ENCODE results near the gene HAAO. TPM values are rescaled to one million over a fixed set of nuclear protein-coding genes. Genes with fewer than 3 reads are reported as not detected.

The HAAO gene
- total RNA-seq, 1 experiment from 2014 or later = 2.2 TPM

DNA sequence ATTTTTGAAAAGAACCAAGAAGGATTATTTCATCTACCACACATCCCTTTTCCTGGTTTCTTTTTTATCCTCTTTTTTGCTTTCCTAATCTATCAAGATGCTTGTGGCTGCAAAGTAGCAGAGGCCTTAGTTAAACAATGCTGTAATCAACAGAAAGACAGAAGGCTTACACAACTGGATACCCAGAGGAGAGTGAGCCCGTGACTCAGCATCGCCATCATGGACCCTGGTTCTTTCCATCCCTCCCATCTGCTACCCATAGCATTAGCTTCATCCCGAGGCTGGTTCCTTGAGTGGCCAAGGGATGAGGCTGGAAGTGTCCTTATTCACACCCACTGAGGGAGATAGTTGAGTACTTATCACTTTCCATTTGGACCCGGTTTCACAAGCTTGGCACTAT lies 7.5 kb upstream of the HAAO start:
- DNase-seq = no peak
- no TSS peak for BruUV-seq (replicated peaks)
- no peaks in the 10 kb centered on the region for H3K36me3 Mint-ChIP-seq (ENCODE audit: insufficient read depth, unreplicated experiment)
- no peak overlapping the region for H3K4me3 Mint-ChIP-seq (ENCODE audit: low read depth, unreplicated experiment)
- H3K27me3 Mint-ChIP-seq (ENCODE audit: unreplicated experiment) = peaks cover 31% of the 10 kb centered on the region
- intact Hi-C loops (cut with micrococcal nuclease; ENCODE audit: unreplicated experiment) = no loop called here
- TF ChIP-seq, protein P1, sequence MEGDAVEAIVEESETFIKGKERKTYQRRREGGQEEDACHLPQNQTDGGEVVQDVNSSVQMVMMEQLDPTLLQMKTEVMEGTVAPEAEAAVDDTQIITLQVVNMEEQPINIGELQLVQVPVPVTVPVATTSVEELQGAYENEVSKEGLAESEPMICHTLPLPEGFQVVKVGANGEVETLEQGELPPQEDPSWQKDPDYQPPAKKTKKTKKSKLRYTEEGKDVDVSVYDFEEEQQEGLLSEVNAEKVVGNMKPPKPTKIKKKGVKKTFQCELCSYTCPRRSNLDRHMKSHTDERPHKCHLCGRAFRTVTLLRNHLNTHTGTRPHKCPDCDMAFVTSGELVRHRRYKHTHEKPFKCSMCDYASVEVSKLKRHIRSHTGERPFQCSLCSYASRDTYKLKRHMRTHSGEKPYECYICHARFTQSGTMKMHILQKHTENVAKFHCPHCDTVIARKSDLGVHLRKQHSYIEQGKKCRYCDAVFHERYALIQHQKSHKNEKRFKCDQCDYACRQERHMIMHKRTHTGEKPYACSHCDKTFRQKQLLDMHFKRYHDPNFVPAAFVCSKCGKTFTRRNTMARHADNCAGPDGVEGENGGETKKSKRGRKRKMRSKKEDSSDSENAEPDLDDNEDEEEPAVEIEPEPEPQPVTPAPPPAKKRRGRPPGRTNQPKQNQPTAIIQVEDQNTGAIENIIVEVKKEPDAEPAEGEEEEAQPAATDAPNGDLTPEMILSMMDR (IDR thresholded peaks at IDR 0.05; ENCODE audit: unreplicated experiment) = no peak
- H3K9me3 Mint-ChIP-seq (ENCODE audit: low read depth, unreplicated experiment) = no peaks in the 10 kb centered on the region
- H3K27ac Mint-ChIP-seq (ENCODE audit: unreplicated experiment) = no peak overlapping the region
- H3K4me1 Mint-ChIP-seq (ENCODE audit: low read depth, unreplicated experiment) = no peaks in the 10 kb centered on the region
- CTCF ChIA-PET = no interaction called here

DNA sequence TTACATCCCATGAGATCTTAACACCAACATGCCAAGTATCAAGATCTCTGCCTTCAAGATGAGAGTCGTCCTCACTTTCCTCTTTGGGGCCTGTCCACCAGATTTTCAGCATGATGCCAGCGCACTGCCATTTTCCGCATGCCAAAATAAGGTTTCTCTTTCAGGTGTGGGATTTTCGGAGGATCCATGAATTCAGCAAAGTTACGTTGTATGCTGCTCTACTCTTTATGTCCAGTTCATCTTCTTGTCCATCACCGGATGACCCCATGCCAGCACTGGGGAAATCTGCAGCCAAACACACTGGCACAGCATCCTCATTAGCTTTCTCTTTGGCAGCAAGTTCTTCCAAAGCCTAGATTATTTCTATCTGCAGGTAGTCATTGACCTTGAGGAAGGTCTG lies 4.9 kb upstream of the HAAO start:
- Mint-ChIP-seq H3K27me3 (ENCODE audit: unreplicated experiment) (peaks cover 14% of the 10 kb centered on the region), H3K36me3 (ENCODE audit: insufficient read depth, unreplicated experiment) (peaks cover 8% of the 10 kb centered on the region), H3K4me1 (ENCODE audit: low read depth, unreplicated experiment) (no peaks in the 10 kb centered on the region), H3K27ac (ENCODE audit: unreplicated experiment) (no peak overlapping the region), H3K9me3 (ENCODE audit: low read depth, unreplicated experiment) (no peaks in the 10 kb centered on the region), H3K4me3 (ENCODE audit: low read depth, unreplicated experiment) (no peak overlapping the region)
- no peak for DNase-seq
- CTCF ChIA-PET = no interaction called here
- intact Hi-C loops (cut with micrococcal nuclease; ENCODE audit: unreplicated experiment) = no loop called here
- TF ChIP-seq, protein P1 (IDR thresholded peaks at IDR 0.05; ENCODE audit: unreplicated experiment) = no peak
- BruUV-seq (replicated peaks) = no TSS peak

DNA sequence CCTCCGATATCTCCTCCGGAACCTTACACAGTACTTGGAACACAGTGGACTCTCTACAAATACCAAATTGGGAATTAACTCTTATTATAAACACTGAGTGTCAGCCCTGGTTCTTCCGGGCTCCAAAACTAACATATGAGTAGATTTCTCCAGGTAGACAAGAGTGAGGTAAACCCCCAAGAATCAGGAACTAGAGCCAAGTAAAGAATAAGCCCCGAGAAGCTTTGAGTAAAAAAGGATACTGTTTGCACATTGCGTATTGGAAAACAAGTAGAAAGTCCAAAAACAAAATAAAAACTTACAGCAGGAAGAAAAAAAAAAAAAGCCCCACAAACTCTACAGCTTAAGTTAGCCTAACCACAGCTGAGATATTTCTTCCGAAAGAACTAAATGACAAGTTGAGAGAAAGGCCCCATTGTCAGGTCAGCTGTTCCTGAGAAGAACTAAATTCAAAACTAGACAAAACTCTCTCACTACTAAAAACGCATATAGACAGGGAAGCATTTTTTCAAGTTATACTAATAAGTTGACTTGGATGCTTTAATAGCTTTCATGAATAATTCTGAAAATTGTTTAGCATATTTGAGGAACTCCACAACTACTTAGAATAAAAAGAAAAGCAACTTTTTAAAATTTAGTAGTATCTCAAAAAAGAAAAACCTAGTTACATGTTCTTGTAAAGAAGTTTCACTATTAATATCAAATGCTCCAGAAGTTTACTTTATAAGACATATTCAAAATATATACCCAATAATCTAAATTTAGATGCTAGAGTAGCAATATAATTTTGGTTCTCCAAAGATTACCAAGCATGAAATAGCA lies 4.3 kb upstream of the HAAO start:
- CTCF ChIA-PET = interaction anchor here (0.5 kb wide), 1 partner anchor 21 kb away, joined by 3 read pairs; no protein-coding TSS in a partner anchor
- TF ChIP-seq, protein P1 (IDR thresholded peaks at IDR 0.05; ENCODE audit: unreplicated experiment) = no peak
- Mint-ChIP-seq H3K27me3 (ENCODE audit: unreplicated experiment) (peaks cover 9% of the 10 kb centered on the region), H3K4me3 (ENCODE audit: low read depth, unreplicated experiment) (no peak overlapping the region), H3K4me1 (ENCODE audit: low read depth, unreplicated experiment) (no peaks in the 10 kb centered on the region), H3K9me3 (ENCODE audit: low read depth, unreplicated experiment) (no peaks in the 10 kb centered on the region), H3K36me3 (ENCODE audit: insufficient read depth, unreplicated experiment) (peaks cover 15% of the 10 kb centered on the region), H3K27ac (ENCODE audit: unreplicated experiment) (no peak overlapping the region)
- intact Hi-C loops (cut with micrococcal nuclease; ENCODE audit: unreplicated experiment) = no loop called here
- BruUV-seq (replicated peaks) = no TSS peak
- DNase-seq = no peak

DNA sequence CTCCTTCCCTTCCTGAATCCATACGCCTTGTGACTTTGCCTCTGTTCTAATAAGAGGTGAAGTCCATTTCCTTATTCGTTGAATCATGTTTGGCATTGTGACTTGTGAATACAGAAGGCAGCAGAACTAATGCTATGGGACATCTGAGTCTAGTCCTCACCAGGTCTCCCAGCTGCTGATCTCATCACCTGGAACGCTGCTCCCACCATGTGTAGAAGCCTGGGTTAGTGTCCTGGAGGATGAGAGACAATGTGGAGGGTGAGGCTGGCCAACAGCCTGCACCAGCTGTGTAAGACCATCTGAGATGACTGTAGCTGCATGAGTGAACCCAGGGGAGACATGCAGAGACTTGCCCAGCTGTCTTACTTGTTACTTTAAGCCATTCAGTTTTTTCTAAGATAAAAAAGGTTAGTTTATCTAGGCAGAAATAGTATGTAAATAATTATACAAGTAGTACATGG lies 3.5 kb upstream of the HAAO start:
- DNase-seq = no peak
- TF ChIP-seq, protein P1 (IDR thresholded peaks at IDR 0.05; ENCODE audit: unreplicated experiment) = no peak
- peaks cover 10% of the 10 kb centered on the region for H3K27me3 Mint-ChIP-seq (ENCODE audit: unreplicated experiment)
- peaks cover 16% of the 10 kb centered on the region for H3K36me3 Mint-ChIP-seq (ENCODE audit: insufficient read depth, unreplicated experiment)
- H3K27ac Mint-ChIP-seq (ENCODE audit: unreplicated experiment) = no peak overlapping the region
- CTCF ChIA-PET = interaction anchor here (0.5 to 0.6 kb wide), 2 partner anchors 20 to 37 kb away, joined by 3 to 8 read pairs; no protein-coding TSS in a partner anchor
- no TSS peak for BruUV-seq (replicated peaks)
- intact Hi-C loops (cut with micrococcal nuclease; ENCODE audit: unreplicated experiment) = no loop called here
- H3K4me3 Mint-ChIP-seq (ENCODE audit: low read depth, unreplicated experiment) = no peak overlapping the region
- peaks cover 6% of the 10 kb centered on the region for H3K4me1 Mint-ChIP-seq (ENCODE audit: low read depth, unreplicated experiment)
- no peaks in the 10 kb centered on the region for H3K9me3 Mint-ChIP-seq (ENCODE audit: low read depth, unreplicated experiment)
